GM06990 (cell line): ENCODE measurements around the gene CLUH.
"Not testable (repeated sequence)": the region's sequence is repeated elsewhere in the genome, so short reads cannot be mapped to it uniquely, and the experiment has no call there.

Experiments
- DNase-seq: peaks from one replicate; pipeline ENCODE4 v3.0.0-alpha.2; 2011; ENCODE audit not compliant: insufficient read length; ENCODE audit errors: extremely low read depth
- H3K27me3 ChIP-seq: replicated peaks from 2 replicates; pipeline ENCODE4 v1.6.0; 2011; ENCODE audit warnings: low read length; ENCODE audit not compliant: control insufficient read depth, insufficient read depth
- H3K36me3 ChIP-seq: 2 replicates; pipeline ENCODE4 v1.5.1; 2011; ENCODE audit warnings: low read length; ENCODE audit not compliant: control insufficient read depth, insufficient read depth
- H3K4me3 ChIP-seq: replicated peaks from 2 replicates; pipeline ENCODE4 v1.5.1; 2011; ENCODE audit warnings: low read depth, mild to moderate bottlenecking, control low read depth, low read length
- TF ChIP-seq, protein P1 (sequence below): IDR thresholded peaks from 2 replicates; pipeline ENCODE4 v1.5.1; 2011; ENCODE audit warnings: low read length, control low read depth, mild to moderate bottlenecking, inconsistent platforms; ENCODE audit not compliant: insufficient read depth, poor library complexity, severe bottlenecking

The CLUH gene

DNA sequence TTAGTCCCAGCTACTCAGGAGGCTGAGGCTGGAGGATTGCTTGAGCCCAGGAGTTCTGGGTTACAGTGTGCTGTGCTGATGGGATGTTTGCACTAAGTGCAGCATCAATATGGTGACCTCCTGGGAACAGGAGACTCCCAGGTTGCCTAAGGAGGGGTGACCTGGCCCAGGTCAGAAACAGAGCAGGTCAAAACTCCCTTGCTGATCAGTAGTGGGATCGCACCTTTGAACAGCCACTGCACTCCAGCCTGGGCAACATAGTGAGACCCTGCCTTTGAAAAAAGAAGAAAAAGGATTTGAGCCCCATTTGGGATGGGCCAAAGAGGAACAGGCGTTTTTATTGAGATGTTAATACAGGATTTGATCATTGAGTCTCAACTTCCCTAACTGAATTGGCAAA, 30.6 kb downstream of the CLUH start:
- H3K4me3 ChIP-seq, result no peak overlapping the region
- H3K36me3 ChIP-seq, result peaks cover 12% of the 10 kb centered on the region
- no peaks in the 10 kb centered on the region for H3K27me3 ChIP-seq
- TF ChIP-seq, protein P1, sequence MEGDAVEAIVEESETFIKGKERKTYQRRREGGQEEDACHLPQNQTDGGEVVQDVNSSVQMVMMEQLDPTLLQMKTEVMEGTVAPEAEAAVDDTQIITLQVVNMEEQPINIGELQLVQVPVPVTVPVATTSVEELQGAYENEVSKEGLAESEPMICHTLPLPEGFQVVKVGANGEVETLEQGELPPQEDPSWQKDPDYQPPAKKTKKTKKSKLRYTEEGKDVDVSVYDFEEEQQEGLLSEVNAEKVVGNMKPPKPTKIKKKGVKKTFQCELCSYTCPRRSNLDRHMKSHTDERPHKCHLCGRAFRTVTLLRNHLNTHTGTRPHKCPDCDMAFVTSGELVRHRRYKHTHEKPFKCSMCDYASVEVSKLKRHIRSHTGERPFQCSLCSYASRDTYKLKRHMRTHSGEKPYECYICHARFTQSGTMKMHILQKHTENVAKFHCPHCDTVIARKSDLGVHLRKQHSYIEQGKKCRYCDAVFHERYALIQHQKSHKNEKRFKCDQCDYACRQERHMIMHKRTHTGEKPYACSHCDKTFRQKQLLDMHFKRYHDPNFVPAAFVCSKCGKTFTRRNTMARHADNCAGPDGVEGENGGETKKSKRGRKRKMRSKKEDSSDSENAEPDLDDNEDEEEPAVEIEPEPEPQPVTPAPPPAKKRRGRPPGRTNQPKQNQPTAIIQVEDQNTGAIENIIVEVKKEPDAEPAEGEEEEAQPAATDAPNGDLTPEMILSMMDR, result no peak
- no peak for DNase-seq

DNA sequence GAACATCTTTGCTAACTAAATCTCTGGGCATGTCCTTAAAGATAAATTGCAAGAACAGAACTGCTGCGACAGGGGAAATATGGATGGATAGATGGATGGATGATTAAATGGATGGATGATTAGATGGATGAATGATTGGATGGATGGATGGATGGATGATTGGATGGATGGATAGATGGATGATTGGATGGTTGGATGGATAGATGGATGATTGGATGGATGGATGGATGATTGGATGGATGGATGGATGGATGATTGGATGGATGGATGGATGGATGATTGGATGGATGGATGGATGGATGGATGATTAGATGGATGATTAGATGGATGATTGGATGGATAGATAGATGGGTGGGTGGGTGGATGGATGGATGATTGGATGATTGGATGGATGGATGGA, 32.3 kb downstream of the CLUH start:
- not testable (repeated sequence) for H3K36me3 ChIP-seq, H3K27me3 ChIP-seq, DNase-seq, H3K4me3 ChIP-seq

DNA sequence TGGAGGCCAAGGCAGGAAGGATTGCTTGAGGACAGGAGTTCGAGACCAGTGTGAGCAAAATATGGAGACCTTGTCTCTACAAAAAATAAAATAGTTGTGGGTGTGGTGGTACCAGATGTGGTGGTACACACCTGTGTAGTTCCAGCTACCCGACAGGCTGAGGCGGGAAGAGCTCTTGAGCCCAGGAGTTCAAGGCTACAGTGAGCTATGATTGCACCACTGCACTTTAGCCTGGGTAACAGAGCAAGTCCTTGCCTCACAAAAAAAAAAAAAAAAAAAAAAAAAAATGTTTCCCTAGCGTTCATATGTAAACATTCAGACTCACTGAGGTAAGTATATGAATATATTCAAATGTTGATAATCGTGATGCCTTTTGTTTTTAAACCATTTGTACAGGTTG, 39.5 kb downstream of the CLUH start:
- no peak overlapping the region for H3K4me3 ChIP-seq
- no peak for DNase-seq
- TF ChIP-seq, protein P1, result no peak
- no peaks in the 10 kb centered on the region for H3K27me3 ChIP-seq
- H3K36me3 ChIP-seq, result peaks cover 7% of the 10 kb centered on the region

DNA sequence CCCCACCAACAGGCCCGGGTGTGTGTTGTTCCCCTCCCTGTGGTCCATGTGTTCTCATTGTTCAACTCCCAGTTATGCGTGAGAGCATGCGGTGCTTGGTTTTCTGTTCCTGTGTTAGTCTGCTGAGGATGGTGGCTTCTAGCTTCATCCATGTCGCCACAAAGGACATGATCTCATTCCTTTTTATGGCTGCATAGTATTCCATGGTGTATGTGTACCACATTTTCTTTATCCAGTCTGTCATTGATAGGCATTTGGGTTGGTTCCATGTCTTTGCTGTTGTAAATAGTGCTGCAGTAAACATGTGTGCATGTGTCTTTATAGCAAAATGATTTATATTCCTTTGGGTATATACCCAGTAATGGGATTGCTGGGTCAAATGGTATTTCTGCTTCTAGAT, 51.2 kb downstream of the CLUH start:
- H3K36me3 ChIP-seq, H3K27me3 ChIP-seq, H3K4me3 ChIP-seq, DNase-seq: not testable (repeated sequence)

DNA sequence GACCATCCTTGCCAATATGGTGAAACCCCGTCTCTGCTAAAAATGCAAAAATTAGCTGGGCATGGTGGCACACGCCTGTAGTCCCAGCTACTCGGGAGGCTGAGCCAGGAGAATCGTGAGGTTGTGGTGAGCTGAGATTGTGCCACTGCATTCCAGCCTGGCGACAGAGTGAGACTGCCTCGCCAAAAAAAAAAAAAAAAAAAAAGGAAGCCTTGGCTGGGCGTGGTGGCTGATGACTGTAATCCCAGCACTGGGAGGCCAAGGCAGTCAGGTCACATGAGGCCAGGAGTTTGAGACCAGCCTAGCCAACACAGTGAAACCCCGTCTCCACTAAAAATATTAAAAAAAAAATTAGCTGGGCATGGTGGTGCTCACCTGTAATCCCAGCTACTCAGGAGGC, 52.2 kb downstream of the CLUH start:
- not testable (repeated sequence) for DNase-seq, H3K27me3 ChIP-seq, H3K4me3 ChIP-seq, H3K36me3 ChIP-seq

DNA sequence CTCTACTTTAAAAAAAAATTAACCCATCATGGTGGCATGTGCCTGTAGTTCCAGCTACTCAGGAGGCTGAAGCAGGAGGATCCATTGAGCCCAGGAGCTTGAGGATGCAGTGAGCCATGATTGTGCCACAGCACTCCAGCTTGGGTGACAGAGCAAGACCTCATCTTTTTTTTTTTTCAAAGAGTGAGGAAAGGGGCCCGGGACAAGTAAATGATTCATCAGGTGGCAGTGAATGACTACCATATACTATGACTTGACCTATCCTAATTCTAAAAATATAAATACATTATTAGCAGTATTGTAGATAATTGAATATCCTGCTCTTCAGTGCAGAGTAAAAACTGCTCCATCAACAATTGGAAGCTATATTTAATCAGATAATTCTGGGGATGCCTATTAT, 55.3 kb downstream of the CLUH start:
- TF ChIP-seq, protein P1, result no peak
- H3K27me3 ChIP-seq, result no peaks in the 10 kb centered on the region
- DNase-seq, result no peak

DNA sequence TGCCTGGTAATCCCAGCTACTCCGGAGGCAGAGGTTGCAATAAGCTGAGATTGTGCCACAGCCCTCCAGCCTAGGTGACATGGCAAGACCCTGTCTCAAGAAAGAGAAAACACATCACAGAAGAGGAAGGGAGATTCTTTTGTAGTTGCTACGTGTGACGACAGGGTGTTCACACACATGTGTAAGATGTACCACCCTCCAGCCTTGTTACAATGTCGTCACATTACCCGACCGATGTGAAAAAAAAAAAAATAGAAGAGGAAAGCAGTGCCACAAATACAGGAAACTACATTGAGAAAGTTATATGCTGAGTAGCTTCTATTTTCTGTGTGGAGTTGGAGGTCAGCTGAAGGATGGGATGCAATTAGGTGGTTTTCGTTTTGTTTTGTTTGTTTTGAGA, 56.0 kb downstream of the CLUH start:
- TF ChIP-seq, protein P1, result no peak
- peaks cover 4% of the 10 kb centered on the region for H3K36me3 ChIP-seq
- DNase-seq, result no peak
- H3K27me3 ChIP-seq, result no peaks in the 10 kb centered on the region
- H3K4me3 ChIP-seq, result no peak overlapping the region

More for the DNA sequence above, 55.3 kb downstream of the CLUH start:
- H3K36me3 ChIP-seq, result peaks cover 4% of the 10 kb centered on the region
- no peak overlapping the region for H3K4me3 ChIP-seq

DNA sequence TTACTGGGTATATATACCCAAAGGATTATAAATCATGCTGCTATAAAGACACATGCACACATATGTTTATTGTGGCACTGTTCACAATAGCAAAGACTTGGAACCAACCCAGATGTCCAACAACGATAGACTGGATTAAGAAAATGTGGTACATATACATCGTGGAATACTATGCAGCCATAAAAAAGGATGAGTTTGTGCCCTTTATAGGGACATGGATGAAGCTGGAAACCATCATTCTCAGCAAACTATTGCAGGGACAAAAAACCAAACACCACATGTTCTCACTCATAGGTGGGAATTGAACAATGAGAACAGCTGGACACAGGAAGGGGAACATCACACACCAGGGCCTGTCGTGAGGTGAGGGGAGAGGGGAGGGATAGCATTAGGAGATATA, 58.7 kb downstream of the CLUH start:
- H3K4me3 ChIP-seq, DNase-seq, H3K36me3 ChIP-seq, H3K27me3 ChIP-seq: not testable (repeated sequence)
